Activated CD8-positive, alpha-beta memory T cell treated with anti-CD3 and anti-CD28 coated beads, Interleukin-2, amount 10 ng/mL, durations not matched to agents 7 days and 5 days (primary cell): Measurements from ENCODE around the gene C16orf89. TPM values are rescaled to one million over a fixed set of nuclear protein-coding genes. Genes with fewer than 3 reads are reported as not detected.

ENCODE experiments used
- ATAC-seq: fragments of 150-1000 bp; cut with Tn5 transposase; one replicate; pipeline ENCODE4 v1.10.0; 2021; ENCODE audit warnings: moderate library complexity
- CTCF ChIA-PET: fragments of 350-600 bp; sonication (Branson Sonifier 250); formaldehyde crosslinking; loops from one replicate; lab custom pipeline; 2021; ENCODE audit warnings: antibody characterized with exemption; lab: Charles Lee
- DNase-seq: peaks from one replicate; pipeline ENCODE4 v3.0.0-alpha.2; 2020
- H3K27ac Mint-ChIP-seq: one replicate; pipeline ENCODE4 v1.8.0; 2021; ENCODE audit warnings: mild to moderate bottlenecking, mixed read lengths
- H3K27me3 Mint-ChIP-seq: one replicate; pipeline ENCODE4 v1.8.0; 2021; ENCODE audit warnings: mixed read lengths
- H3K36me3 Mint-ChIP-seq: one replicate; pipeline ENCODE4 v1.8.0; 2021; ENCODE audit warnings: mild to moderate bottlenecking, mixed read lengths
- H3K4me1 Mint-ChIP-seq: one replicate; pipeline ENCODE4 v1.8.0; 2021; ENCODE audit warnings: mixed read lengths
- H3K4me3 Mint-ChIP-seq: one replicate; pipeline ENCODE4 v1.8.0; 2021; ENCODE audit warnings: mild to moderate bottlenecking, moderate library complexity, mixed read lengths
- H3K9me3 Mint-ChIP-seq: one replicate; pipeline ENCODE4 v1.8.0; 2022; ENCODE audit warnings: low read depth, mixed read lengths
- total RNA-seq, 2 experiments: library from RNA; stranded (reverse); gene quantifications; one replicate each; pipeline ENCODE4 v1.2.3, GENCODE V29; 2021

The C16orf89 gene
- total RNA-seq, 2 experiments from 2014 or later = not detected

DNA sequence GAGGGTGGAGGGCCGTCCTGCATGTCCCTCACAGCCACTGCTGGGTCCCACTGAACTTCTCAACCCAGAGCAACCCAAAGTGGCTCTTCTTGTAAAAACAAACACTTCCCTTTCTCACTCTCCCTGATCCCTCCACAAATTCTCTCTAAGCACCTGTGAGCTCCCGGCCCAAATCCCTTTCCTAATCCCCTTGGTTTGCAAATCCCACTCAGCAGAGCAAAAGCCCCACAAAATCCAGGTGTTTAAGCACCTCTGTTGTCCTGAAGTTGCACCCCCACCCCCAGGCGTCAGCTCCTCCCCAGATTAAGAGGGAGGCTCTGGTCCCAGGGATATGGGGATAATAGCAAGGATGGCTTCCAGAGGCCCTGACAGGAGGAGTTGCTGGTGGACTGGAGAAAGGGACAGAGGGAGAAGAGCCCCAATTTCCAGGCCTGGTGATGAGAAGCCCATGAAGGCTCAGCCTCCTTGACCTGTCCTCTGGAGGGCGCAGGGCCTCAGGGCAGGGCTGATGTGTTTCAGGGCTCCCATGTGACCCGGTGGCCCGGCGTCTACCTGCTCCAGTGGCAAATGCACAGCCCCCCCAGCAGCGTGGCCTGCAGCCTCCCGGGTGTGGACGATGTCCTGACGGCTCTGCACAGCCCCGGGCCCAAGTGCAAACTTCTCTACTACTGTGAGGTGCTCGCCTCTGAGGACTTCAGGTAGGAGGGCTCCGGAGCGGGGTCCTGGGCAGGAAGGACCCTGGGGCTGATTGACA lies 55.0 kb downstream of the C16orf89 start:
- Mint-ChIP-seq H3K4me3 (no peak overlapping the region), H3K27ac (no peak overlapping the region), H3K9me3 (no peaks in the 10 kb centered on the region), H3K4me1 (no peaks in the 10 kb centered on the region), H3K36me3 (no peaks in the 10 kb centered on the region), H3K27me3 (no peaks in the 10 kb centered on the region)
- no peak for ATAC-seq
- CTCF ChIA-PET = no interaction called here
- DNase-seq = no peak

DNA sequence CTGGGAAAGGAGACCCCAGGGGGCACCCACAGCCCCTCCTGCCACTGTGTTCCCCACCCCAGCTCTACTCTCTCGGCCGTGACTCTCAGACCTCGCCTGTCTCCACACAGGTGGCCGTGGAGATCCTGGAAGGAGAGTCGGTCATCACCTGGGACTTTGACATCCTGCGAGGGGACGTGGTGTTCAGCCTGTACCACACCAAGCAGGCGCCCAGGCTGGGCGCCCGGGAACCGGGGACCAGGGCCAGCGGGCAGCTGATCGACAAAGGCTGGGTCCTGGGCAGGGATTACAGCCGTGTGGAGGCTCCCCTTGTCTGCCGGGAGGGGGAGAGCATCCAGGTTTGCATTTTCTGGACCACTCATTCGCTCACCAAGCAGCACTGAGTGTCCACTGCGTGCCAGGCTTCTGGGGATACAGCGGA lies 57.4 kb downstream of the C16orf89 start:
- Mint-ChIP-seq H3K4me1 (no peaks in the 10 kb centered on the region), H3K4me3 (no peak overlapping the region), H3K36me3 (no peaks in the 10 kb centered on the region), H3K9me3 (no peaks in the 10 kb centered on the region), H3K27ac (no peak overlapping the region), H3K27me3 (no peaks in the 10 kb centered on the region)
- ATAC-seq (no peak), DNase-seq (no peak)
- CTCF ChIA-PET = no interaction called here

DNA sequence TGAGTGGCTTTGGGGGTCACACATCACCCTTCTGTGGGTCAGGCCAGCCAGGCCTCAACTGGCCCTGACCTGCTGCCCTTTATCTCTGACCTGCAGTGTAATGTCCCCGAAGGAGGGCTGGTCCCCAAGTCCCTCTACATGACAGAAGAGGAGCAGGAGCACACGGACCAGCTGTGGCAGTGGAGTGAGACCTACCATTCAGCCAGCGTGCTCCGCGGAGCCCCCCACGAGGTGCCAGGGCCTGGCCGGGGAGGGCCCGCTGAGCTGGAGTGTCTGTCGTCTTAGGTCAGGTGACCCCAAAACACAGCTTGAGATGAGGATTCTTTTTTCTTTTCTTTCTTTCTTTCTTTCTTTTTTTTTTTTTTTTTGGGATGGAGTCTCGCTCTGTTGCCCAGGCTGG lies 58.5 kb downstream of the C16orf89 start:
- DNase-seq (no peak), ATAC-seq (no peak)
- no peaks in the 10 kb centered on the region for H3K9me3 Mint-ChIP-seq
- H3K27ac Mint-ChIP-seq = no peak overlapping the region
- no peaks in the 10 kb centered on the region for H3K4me1 Mint-ChIP-seq
- no peaks in the 10 kb centered on the region for H3K27me3 Mint-ChIP-seq
- H3K4me3 Mint-ChIP-seq = no peak overlapping the region
- CTCF ChIA-PET = no interaction called here
- no peaks in the 10 kb centered on the region for H3K36me3 Mint-ChIP-seq

DNA sequence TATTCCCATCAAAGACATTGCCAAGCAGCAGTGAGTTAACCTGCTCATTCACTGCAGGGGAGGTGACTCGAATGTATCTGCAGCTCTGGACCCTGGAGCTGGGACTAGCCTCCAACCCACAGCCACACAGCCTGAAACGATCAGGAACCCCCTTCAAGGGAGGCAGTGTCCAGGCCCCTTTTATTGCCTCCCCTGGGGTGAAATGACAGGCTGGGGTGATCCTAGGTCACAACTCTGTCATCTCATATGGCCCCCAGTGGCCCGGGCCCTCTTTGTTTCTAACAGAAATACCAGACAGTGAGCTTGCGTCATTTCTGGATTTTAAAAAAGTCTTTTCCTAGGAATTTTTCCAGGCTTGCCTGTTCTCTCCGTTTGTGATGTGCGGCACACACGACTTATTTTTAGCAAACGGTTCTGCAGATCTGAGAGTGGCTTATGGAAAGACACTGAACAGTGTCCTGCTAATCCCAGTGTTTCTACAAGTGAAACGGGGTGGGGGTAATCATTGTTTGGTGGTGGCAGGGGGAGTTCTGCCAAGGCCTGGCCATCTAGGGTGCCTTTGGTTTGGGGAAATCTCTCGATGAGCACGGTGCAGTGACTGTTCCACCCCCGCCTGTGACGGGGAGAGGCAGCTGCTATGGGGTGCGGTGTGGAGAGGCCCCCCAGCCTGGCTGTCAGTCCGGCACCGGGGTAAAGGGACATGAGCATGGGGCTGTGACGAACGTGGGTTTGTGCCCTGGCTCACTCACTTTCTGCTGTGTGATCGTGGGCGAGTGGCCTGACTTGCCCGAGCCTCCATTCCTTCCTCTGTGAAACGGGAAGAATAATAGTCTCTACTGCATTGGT lies 59.2 kb downstream of the C16orf89 start:
- DNase-seq (no peak), ATAC-seq (no peak)
- Mint-ChIP-seq H3K27ac (no peak overlapping the region), H3K27me3 (peaks cover 3% of the 10 kb centered on the region), H3K36me3 (no peaks in the 10 kb centered on the region), H3K9me3 (no peaks in the 10 kb centered on the region), H3K4me3 (no peak overlapping the region), H3K4me1 (no peaks in the 10 kb centered on the region)
- CTCF ChIA-PET = no interaction called here

DNA sequence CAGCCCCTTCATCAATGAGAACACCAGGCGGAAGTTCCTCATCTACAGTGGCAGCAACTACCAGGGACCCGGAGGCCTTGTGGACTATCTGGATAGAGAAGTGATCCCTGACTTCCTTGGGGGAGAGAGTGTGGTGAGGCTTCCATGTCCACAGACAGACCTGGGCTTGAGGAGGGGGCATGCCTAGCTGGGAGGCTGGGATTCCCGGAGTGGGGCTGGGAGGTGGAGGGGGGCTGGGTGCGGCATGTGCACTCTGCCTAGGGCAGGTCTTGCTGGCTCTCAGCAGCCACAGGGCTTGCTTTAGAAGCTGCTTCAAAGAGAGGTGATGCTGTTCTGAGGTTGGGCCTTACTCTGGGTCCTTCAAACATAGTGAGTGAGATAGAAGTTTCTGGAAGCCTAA lies 59.8 kb downstream of the C16orf89 start:
- H3K4me3 Mint-ChIP-seq = no peak overlapping the region
- DNase-seq = no peak
- no peak for ATAC-seq
- no peaks in the 10 kb centered on the region for H3K9me3 Mint-ChIP-seq
- H3K27ac Mint-ChIP-seq = no peak overlapping the region
- CTCF ChIA-PET = no interaction called here
- no peaks in the 10 kb centered on the region for H3K4me1 Mint-ChIP-seq
- peaks cover 5% of the 10 kb centered on the region for H3K27me3 Mint-ChIP-seq
- no peaks in the 10 kb centered on the region for H3K36me3 Mint-ChIP-seq

DNA sequence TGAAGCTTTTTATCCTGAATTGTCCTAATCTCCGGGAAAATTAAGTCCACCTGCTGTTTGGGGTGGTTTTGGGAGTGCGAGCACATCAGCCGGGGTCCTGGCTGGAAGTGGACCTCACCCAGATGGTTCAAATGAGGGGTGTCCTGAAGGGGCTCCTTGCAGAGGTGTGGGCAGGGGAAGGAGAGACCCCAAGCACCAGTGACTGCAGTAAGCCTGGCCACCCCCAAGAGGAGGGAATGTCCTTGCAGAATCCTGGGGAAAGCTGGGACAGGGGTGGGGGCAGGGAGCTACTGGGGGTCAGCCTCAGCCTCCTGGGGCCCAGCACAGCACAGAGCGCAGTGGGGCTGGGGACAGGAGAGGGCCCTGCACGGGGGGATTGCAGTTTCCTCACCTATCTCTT lies 61.4 kb downstream of the C16orf89 start:
- no peaks in the 10 kb centered on the region for H3K9me3 Mint-ChIP-seq
- ATAC-seq = no peak
- peaks cover 5% of the 10 kb centered on the region for H3K27me3 Mint-ChIP-seq
- CTCF ChIA-PET = interaction anchor here (1.4 kb wide), 1 partner anchor 16 kb away, joined by 3 read pairs; no protein-coding TSS in a partner anchor
- H3K36me3 Mint-ChIP-seq = no peaks in the 10 kb centered on the region
- no peak overlapping the region for H3K27ac Mint-ChIP-seq
- H3K4me3 Mint-ChIP-seq = no peak overlapping the region
- no peaks in the 10 kb centered on the region for H3K4me1 Mint-ChIP-seq
- DNase-seq = no peak

DNA sequence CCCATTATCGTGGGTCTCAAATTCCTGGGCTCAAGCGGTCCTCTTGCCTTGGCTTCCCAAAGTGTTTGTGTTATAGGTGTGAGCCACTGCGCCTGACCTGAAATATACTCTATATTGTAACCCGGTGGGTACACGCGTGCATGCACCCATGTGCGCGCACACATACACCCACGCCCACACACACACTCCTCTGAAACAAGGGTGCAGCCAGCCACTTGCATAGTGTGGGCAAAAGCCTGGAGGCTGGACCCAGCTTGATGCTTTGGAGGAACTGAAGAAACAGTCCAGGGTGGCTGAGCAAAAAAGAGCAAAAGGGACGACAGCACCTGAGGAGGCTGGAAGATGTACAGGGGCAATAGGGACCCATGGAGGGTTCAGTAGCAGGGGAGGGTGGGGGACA lies 61.9 kb downstream of the C16orf89 start:
- no peak for ATAC-seq
- Mint-ChIP-seq H3K27ac (no peak overlapping the region), H3K36me3 (no peaks in the 10 kb centered on the region), H3K4me1 (no peaks in the 10 kb centered on the region), H3K4me3 (no peak overlapping the region), H3K27me3 (peaks cover 5% of the 10 kb centered on the region), H3K9me3 (no peaks in the 10 kb centered on the region)
- CTCF ChIA-PET = interaction anchor here (1.4 kb wide), 1 partner anchor 17 kb away, joined by 3 read pairs; no protein-coding TSS in a partner anchor
- DNase-seq = no peak

DNA sequence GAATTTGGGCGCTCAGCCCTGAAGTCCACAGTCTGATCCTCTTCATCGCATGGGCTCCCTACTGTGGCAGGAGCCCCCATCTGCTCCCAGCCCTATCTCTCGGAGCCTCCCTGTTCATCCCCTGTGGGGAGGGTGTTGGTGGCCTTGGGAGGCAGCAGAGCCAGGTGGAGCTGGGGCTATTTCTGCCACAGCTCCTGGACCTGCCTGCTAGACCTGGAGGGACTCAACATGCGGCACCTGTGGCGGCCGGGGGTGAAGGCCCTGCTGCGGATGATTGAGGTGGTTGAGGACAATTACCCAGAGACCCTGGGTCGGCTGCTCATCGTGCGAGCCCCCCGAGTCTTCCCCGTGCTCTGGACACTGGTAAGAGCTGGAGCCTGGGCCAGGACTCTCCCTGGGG lies 62.5 kb downstream of the C16orf89 start:
- CTCF ChIA-PET = interaction anchor here (1.4 kb wide), 1 partner anchor 17 kb away, joined by 3 read pairs; no protein-coding TSS in a partner anchor
- H3K4me1 Mint-ChIP-seq = no peaks in the 10 kb centered on the region
- H3K27ac Mint-ChIP-seq = no peak overlapping the region
- no peak overlapping the region for H3K4me3 Mint-ChIP-seq
- DNase-seq (no peak), ATAC-seq (no peak)
- no peaks in the 10 kb centered on the region for H3K9me3 Mint-ChIP-seq
- H3K27me3 Mint-ChIP-seq = peaks cover 7% of the 10 kb centered on the region
- no peaks in the 10 kb centered on the region for H3K36me3 Mint-ChIP-seq

DNA sequence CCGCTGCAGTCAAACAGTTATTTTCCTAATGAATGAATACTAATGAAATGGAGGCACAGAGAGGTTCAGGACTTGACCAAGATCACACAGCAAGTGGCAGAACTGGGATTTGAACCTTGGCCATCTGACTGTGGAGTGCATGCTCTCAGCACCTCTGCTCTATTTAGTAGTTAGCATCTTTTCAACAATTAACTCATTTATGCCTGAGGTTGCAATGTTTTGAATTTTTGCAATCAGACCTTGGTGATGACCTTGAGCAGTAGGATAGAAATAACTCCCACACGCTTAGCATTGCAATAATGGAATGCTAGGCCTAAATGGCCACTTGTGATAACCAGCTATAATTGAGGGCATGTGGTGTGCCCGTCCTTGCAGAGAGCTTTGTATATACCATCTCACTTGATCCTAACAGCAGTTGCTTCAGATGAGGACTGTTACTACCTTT lies 63.0 kb downstream of the C16orf89 start:
- Mint-ChIP-seq H3K27me3 (peaks cover 7% of the 10 kb centered on the region), H3K4me3 (no peak overlapping the region), H3K27ac (no peak overlapping the region), H3K9me3 (no peaks in the 10 kb centered on the region), H3K36me3 (no peaks in the 10 kb centered on the region), H3K4me1 (no peaks in the 10 kb centered on the region)
- no peak for DNase-seq
- no peak for ATAC-seq
- CTCF ChIA-PET = no interaction called here

DNA sequence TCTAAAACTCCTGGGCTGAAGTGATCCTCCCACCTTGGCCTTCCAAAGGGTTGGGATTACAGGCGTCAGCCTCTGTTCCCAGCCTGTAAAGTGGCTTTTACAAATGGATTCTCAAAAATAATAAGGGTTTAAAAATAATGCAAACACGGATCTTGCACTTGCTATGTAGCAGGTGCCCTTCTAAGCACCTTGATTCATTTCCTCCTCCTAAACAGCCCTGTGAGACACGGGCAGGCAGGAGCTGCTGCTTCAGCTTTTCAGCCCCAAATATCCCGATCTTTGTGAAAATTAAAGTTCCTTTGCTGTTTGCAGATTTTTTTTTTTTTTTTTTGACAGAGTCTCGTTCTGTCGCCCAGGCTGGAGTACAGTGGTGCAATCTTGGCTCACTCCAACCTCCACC lies 63.8 kb downstream of the C16orf89 start:
- H3K27ac Mint-ChIP-seq = no peak overlapping the region
- ATAC-seq (no peak), DNase-seq (no peak)
- no peaks in the 10 kb centered on the region for H3K9me3 Mint-ChIP-seq
- H3K4me3 Mint-ChIP-seq = no peak overlapping the region
- H3K27me3 Mint-ChIP-seq = peaks cover 7% of the 10 kb centered on the region
- CTCF ChIA-PET = interaction anchor here (0.6 kb wide), 1 partner anchor 42 kb away, joined by 3 read pairs; no protein-coding TSS in a partner anchor
- no peaks in the 10 kb centered on the region for H3K36me3 Mint-ChIP-seq
- H3K4me1 Mint-ChIP-seq = no peaks in the 10 kb centered on the region

DNA sequence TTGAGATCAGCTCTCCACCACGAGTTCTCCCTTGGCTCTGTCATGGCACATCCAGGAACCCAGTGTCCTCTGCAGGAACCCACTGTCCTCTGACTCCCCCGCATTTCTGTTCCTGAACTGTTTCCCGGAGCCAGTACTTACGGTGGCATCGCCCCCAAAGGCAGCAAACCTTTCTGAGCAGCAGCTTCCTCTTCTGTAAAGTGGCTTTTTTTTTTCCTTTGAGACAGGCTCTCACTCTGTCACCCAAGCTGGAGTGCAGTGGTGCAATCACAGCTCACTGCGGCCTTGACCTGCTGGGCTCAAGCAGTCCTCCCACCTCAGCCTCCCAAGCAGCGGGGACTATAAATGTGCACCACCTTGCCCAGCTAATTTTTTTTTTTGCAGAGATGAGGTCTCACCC lies 64.2 kb downstream of the C16orf89 start:
- ATAC-seq (no peak), DNase-seq (no peak)
- Mint-ChIP-seq H3K36me3 (no peaks in the 10 kb centered on the region), H3K27ac (no peak overlapping the region), H3K4me3 (no peak overlapping the region), H3K9me3 (no peaks in the 10 kb centered on the region), H3K4me1 (no peaks in the 10 kb centered on the region), H3K27me3 (peaks cover 7% of the 10 kb centered on the region)
- CTCF ChIA-PET = interaction anchor here (0.6 kb wide), 1 partner anchor 42 kb away, joined by 3 read pairs; no protein-coding TSS in a partner anchor

DNA sequence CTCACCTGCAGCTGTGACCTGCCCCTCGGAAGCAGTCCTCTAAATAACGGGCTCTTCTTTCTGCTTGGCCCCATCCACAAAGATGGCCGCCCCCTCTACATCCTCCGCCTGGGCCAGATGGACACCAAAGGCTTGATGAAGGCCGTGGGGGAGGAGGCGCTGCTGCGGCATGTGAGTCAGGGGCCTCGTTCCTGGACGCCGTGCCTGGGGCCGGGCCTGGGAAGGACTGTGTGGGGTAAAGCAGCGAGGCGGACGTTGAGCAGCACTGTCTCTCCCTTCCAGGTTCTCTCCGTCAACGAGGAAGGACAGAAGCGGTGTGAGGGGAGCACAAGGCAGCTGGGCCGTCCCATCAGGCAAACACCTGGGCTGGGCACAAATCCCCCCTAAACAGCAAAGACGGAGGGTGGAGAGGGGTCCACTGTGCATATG lies 65.2 kb downstream of the C16orf89 start:
- CTCF ChIA-PET = no interaction called here
- H3K27me3 Mint-ChIP-seq = peaks cover 7% of the 10 kb centered on the region
- no peak for ATAC-seq
- no peaks in the 10 kb centered on the region for H3K36me3 Mint-ChIP-seq
- H3K4me1 Mint-ChIP-seq = no peaks in the 10 kb centered on the region
- H3K4me3 Mint-ChIP-seq = no peak overlapping the region
- DNase-seq = no peak
- H3K9me3 Mint-ChIP-seq = no peaks in the 10 kb centered on the region
- H3K27ac Mint-ChIP-seq = no peak overlapping the region

DNA sequence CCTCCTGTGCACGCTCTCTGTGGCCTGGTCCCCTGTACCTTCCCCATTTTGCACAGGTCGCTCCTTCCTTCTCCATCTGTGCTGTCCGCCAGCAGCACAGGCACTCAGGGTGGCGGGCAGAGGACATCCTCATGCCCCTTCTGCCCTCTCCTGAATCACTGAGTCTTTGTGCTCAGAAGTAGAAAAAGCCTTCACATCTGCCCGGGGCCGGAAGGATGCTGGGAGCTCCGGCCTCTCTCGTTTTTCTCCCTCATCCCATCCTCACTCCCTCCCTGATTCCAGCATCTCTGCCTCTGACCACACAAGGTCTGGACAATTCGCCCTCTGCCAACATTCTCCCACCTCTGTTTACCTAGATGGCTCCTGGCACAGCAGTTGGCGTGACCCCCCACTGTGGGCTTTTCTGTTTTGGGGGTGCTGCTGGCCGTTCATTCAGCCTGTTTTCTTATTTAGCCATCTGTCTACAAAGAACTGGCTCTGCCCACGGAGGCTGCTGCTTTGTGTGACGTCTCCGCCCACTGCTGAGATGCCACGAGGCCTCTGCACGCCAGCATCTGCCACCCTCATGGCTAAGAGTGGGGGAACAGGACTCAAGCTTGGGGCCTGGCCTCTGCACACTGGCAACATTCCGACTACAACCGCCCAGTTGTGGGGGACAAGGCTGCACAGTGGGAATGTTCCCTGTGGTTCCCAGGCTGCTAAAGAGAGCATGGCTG lies 70.9 kb downstream of the C16orf89 start:
- Mint-ChIP-seq H3K27ac (no peak overlapping the region), H3K36me3 (no peaks in the 10 kb centered on the region), H3K27me3 (peaks cover 4% of the 10 kb centered on the region), H3K4me3 (no peak overlapping the region), H3K9me3 (no peaks in the 10 kb centered on the region), H3K4me1 (no peaks in the 10 kb centered on the region)
- DNase-seq (no peak), ATAC-seq (no peak)
- CTCF ChIA-PET = no interaction called here
